NOMO-1 treated with dmso at 0.1 percent for 144 hours (cell line): ENCODE measurements around the gene CHTF18.

Experiments used
- DNase-seq: peaks from one replicate; lab custom pipeline; 2025; ENCODE audit not compliant: unreplicated experiment; lab: John Stamatoyannopoulos, UW

CHTF18 gene

DNA sequence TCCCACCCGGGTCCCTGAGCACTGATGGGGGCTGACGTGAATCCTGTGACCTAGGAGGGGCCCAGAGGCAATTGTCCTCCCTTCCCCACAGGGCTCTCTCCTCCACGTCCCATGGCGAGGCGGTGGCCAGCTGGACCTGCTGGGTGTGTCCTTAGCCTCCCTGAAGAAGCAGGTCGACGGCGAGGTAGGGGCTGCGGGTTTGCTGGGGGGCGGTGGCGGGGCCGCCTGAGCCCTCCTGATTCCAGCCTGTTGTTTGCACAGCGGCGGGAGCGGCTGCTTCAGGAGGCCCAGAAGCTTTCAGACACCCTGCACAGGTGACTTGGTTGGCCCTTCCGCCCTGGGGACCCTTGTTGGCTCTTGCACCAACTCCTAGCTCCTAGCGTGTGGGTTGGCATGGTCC lies 1.7 kb downstream of the CHTF18 start:
- no peak for DNase-seq

DNA sequence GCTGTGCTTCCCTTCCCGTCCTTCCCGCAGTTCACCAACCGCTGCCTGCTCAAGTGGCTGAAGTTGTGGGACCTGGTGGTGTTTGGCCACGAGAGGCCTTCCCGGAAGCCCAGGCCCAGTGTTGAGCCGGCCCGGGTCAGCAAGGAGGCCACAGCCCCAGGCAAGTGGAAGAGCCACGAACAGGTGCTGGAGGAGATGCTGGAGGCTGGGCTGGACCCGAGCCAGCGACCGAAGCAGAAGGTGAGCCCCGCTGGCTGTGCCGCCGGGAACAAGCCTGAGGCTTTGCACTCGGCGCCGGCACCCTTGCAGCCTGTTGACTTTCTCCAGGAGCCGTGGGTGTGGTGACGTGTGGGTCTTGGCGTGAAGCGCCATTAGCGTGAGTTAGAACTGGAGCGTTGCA lies 2.7 kb downstream of the CHTF18 start:
- DNase-seq = no peak

DNA sequence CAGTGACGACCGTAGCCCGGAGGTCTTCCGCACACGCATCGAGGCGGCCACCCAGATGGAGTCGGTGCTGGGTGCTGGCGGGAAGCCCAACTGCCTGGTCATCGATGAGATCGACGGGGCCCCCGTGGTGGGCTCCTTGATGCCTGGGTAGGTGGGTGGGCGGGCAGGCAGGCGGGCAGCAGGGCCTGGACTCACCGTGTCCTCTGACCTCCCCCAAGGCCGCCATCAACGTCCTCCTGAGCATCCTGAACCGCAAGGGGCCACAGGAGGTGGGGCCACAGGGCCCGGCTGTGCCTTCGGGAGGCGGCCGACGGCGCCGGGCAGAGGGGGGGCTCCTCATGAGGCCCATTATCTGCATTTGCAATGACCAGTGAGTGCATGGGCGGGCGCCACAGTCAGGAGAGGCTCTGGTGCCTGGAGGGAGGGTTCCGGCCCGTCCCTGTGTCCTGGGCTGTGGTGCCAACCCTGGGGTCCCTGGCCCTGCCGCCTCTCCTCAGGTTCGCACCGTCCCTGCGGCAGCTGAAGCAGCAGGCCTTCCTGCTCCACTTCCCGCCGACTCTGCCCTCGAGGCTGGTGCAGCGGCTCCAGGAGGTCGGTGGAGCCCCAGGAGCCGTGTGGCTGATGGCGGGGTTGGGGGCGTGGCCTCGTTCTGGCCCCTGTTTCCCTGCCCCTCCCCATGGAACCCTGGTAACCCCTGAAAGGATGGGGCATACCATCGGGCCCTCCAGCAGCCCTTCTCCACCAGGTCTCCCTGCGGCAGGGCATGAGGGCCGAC lies 4.0 kb downstream of the CHTF18 start:
- DNase-seq = no peak

- no peak for DNase-seq
Observed at GRCh38 chr16:793414-793813, 5.0 kb downstream of the CHTF18 start.

DNA sequence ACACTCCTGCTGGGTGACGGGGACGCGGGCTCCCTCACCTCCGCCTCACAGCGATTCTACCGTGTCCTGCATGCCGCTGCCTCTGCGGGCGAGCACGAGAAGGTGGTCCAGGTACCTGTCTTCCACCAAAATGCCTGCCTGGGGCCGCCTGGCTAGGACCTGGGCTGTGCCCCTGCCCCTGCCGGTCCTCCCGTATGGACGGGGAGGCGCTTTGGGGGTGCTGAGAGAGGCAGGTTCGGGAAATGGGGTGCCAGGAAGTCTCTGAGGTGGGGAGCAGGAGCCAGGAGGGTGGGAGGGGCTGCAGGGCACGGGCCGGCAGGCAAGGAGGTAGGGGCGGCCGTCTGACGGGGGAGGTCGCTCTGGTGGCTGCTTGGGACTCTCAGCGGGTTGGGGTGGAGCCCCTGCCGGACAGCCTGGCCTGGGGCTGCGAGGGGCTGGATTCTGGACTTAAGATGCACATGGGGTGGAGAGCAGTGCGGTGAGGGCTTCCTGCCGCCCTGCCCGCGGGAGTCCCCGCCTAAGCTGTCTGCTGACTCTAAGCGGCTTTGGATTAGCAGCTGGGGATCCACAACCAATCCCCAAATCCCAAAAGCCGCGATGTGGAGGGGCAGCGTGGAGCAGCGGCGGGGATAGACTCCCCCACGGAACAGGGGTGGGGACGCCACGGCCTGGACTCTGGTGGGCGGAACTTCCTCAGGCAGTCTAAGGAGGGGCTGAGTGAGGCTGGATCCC lies 5.8 kb downstream of the CHTF18 start:
- DNase-seq = no peak

- no peak for DNase-seq
Observed at GRCh38 chr16:794853-795466, 6.5 kb downstream of the CHTF18 start.

DNA sequence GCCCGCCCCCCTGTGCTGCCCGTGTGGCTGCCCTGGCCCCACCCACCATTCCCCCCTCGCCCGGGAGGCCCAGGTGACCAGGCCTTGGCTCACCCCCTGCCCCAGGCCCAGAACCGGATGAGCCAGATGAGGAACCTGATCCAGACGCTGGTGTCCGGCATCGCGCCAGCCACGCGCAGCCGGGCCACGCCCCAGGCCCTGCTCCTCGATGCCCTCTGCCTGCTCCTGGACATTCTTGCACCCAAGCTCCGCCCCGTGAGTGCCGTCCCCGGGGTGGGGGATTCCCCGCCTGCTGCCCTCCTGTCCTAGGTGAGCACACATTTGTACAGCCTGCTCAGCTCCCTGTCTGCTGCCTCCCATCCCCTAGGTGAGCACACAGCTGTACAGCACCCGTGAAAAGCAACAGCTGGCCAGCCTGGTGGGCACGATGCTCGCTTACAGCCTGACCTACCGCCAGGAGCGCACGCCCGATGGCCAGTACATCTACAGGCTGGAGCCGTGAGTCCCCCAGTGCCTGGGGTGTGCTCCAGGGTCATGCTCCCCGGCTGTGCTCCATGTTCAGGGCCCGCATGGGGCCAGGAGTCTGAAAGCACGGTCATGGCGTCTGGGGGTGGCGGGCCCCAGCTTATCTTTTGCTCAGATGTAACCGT lies 7.3 kb downstream of the CHTF18 start:
- no peak for DNase-seq

- DNase-seq = no peak
Observed at GRCh38 chr16:796296-797119, 8.1 kb downstream of the CHTF18 start.

GRCh38 chr16:797120-797420 lies 8.7 kb downstream of the CHTF18 start:
- no peak for DNase-seq

DNA sequence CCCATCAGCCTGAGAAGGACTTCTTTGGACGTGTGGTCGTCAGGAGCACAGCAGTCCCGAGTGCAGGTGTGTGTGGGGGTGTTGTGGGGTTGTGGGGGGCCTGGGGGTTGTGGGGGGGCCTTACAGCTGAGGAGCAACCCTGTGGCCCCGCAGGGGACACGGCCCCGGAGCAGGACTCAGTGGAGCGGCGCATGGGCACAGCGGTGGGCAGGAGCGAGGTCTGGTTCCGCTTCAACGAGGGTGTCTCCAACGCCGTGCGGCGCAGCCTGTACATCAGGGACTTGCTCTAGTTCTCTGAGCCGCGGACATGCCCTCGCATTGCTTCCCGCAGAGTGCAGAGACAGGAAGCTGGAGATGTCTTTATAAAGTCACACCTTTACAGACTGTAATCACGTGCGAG lies 9.3 kb downstream of the CHTF18 start:
- DNase-seq = no peak

DNA sequence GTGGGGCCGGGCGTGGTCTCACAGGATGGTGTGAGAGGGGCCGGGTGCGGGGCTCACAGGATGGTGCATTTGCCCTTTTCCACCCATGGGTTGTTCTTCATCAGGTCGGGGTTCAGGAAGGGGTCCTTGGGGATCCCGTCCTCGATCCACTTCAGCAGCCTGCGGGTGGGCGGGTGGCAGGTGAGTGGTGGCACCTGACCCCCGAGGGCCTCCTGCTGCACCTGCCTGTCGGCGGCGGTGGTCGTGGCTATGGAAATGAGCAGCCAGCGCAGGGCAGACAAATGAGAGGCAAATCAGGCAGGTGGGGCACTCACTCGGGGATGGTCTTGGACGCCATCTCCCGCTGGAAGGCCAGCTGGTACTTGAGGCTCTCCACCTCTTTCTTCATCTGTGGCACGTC lies 10.2 kb downstream of the CHTF18 start:
- no peak for DNase-seq

DNA sequence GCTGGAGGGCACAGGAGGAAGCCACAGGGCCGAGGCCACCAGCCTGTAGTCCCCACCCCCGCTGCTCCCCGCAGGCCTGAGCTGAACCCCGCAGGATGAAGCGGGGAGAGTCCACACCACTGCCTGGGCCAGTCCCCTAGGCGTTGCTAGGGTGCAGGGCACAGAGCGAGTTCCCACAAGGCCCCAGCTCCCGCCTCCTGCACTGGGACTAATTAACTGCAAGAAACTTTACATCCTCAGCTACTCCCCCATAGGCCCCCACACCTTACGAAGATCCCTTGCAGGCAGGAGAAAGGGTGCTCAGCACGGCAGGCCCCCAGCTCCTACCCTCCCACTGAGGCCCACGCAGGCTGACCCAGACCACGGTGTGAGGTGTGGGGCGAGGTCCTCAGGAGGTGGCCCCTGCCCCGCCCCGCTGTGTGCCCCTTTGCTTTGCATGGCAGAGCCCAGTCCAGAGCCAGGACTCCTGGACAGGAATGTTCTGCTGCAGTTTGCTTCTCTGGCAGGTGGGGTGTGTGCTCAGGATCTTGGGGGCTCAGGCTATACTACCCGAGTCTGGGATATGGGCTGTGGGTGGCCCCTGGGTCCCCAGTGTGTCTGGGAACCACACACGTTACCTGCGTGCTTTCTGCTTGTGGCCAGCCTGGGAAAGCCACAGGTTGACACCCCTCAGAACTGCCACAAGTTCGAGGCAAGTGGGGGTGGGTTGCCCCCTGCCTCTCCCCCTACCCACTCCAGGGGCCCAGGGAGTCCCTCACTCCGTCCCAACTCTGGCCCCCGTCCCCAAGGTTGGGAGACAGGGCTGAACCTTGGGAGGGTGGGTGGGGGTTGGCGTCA lies 10.9 kb downstream of the CHTF18 start:
- DNase-seq = no peak

DNA sequence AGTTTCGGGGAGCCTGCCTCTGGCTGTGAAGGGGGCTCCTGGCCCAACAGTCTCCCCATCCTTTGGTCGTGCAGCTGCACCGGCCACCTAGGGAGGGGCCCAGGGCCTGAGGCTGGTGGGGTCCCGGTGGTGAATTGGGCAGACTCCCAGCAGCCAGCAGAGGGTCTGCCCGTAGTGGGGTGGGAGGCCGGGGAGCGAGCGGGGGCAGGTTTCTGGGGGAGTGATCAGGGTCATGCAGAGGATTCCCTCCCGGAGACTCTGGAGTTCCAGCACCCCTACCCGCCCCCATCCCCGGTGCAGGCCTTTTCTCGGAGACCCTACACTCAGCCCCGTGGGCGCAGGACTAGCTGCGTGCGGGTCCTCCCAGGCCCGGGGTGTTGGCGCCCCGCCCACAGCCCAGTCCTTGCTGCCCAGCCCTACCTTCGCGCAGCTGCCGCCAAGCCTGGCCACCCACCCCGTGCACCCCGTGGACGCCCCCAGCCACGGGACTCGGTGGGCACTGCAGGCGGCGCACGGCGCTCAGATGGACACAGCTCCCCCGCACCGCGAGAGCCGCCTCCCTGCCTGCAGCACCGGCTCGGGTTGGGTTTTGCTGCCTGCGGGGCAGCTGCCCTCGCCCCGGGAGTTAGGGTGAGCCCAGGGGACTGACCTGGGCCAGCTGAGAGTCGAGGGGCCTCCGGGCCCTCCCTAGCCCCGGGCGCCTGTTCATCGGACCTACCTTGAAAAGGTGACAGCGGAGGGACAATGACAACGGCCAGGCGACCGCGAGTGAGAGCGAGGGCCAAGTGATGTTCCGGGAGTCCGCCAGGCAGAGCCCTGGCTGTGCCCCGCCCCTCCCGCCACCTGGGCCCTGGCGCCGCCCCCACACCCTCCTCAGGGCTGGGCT lies 11.8 kb downstream of the CHTF18 start, which contains the start of gene GNG13:
TSS of gene GNG13 (minus strand) at position 787 of the 886 bp plus-strand sequence. CDS start 1,657 bp downstream, outside the sequence.
- no peak for DNase-seq

DNA sequence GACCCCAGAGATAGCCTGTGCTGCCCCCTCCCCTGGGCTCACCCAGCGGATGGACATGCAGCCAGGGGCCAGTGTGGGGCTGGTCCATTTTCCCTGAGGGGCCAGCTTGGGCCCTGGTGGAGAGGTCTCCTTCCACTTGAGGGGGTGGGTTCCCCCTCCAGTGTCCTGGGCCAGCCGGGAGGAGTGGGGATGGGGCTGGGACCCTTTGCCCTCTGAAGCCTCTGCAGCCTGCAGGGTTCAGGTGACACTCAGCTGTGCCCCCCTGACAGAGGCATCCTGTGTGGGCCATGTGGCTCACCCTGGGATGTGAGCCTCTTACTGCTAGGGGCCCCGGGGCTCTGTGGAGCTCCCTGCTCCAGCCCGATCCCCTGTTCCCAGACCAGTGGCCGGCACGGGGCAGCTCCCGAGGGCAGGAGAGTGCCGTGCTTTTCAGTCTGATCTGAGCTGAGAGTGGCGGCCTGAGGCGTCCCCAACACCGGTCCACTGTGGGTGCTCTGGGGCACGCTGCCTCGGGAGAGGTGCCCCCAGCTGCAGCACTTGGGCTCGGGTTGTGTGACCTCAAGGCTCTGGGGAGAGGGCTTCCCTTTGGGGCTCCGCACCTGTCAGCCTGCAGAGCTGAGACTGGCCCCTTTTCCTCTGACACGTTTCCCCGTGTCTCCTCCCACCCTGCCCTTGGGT lies 12.6 kb downstream of the CHTF18 start:
- no peak for DNase-seq

DNA sequence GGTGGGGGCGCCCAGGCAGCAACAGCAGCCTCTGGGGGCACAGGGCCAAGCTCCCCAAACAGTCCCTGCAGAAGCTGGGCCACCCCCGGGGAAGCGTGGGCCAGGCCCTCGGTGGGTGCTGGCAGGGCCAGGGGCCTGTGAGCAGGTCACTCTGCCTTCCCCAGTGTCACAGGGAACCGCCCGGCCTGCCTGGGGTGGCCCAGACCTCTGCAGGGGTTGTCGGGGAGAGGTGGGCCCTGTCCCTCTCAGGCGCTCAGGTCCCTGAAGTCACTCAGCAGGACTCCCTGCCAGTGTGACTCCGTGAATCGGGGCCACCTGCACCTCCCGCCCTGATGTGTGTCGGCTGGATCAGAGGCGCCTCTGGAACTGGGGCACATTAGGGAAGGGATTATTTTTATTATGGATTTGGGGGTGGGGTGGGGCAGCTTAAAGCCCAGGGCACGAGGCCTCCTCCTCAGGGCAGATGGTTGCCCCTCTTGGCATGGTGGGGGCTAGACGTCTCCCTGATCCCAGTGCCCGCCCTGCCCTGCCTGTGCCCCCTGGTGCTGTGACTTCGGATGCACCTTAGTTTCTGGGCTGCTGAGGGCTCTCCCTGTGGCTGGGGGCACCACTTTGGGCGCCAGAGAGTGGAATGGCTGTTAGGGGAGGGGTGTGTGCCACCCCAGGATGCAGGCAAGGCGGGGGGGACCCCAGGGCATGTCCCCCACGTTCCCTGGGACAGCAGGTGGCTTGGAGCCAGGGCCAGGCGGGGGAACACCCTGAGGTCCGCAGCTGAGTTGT lies 13.4 kb downstream of the CHTF18 start:
- no peak for DNase-seq

- no peak for DNase-seq
Observed at GRCh38 chr16:802461-802860, 14.0 kb downstream of the CHTF18 start.

DNA sequence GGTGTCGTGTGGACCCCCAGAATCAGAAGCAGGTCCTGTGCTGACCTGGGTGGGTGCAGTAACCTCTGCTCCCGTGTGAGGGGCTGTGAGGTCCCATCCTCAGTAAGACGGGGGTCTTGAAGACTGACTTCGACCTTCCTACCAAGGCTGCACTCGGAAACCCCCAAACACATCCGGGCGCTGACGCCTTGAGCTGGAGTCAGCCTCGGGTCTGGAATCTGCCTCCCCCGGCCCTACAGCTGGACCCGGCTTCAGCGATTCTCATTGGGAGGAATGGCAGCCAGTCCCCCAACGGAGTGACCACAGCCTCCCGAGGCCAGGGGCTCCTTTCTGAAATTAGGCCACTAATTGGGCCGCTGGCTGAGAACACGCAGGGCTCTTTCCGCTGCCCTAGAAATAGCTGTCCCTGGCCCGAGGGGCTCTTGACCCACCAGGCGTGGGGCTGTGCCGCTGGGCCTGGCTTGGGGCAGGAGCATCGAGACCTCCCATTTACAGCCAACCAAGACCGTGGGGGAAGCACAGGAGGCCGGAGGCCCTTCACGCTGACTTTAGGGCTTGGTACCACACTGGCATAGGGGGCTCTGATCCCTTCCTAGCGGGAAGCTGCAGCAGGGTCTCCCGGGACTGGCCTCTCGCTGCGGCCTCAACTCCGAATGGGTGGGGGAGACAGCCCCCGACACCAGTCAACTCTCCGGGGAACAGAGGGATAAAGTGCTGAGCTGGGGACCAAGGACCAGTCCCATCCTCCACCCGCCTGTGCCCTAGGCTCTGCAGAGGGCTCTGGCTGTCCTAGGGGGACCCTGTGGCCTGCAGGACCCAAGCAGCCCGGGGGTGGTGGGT lies 14.7 kb downstream of the CHTF18 start:
- DNase-seq = no peak
